ENCODE results near the gene PRKG2. TPM values are rescaled to one million over a fixed set of nuclear protein-coding genes. Genes with fewer than 3 reads are reported as not detected.

PRKG2 gene
- total and polyA plus RNA-seq, 10 of the 15 experiments (the other 5 are each of a cell fraction or from before 2014, with no cell fraction given): not detected

- TF ChIP-seq CUX1 (IDR thresholded peaks at IDR 0.05; ENCODE audit: insufficient replicate concordance, low read depth, low read length): no peak
- TF ChIP-seq SP1 (IDR thresholded peaks at IDR 0.05; ENCODE audit: low read depth, low read length): no peak
- no peak for TF ChIP-seq CBX5 (IDR thresholded peaks at IDR 0.05; ENCODE audit: low read depth)
- TF ChIP-seq SPI1 (IDR thresholded peaks at IDR 0.05; ENCODE audit: borderline replicate concordance, insufficient read depth, low read depth, low read length): no peak
- TF ChIP-seq NRF1 (conservative IDR thresholded peaks at IDR 0.05; ENCODE audit: low read depth, low read length): no peak
- TF ChIP-seq CREB1 (IDR thresholded peaks at IDR 0.05; ENCODE audit: low read depth): no peak
- TF ChIP-seq CBX3 (IDR thresholded peaks at IDR 0.05; ENCODE audit: borderline replicate concordance, low read depth): no peak
Measured at GRCh38 chr4:81131563-81131962, 83.5 kb downstream of the PRKG2 start (continued).

GRCh38 chr4:81131066-81131465, 84.0 kb downstream of the PRKG2 start:
- H3K4me3 ChIP-seq: no peak overlapping the region
- 15% methylated on average over 4 of the region's 4 CpGs for WGBS (ENCODE audit: insufficient coverage, insufficient replicate concordance, low lambda C conversion rate, missing lambda C conversion rate)
- TF ChIP-seq WRNIP1 (IDR thresholded peaks at IDR 0.05; ENCODE audit: borderline replicate concordance, low read depth, low read length) (no peak), MEF2B (IDR thresholded peaks at IDR 0.05; ENCODE audit: partially characterized antibody, poor library complexity, severe bottlenecking) (no peak), DPF2 (IDR thresholded peaks at IDR 0.05) (no peak), ZNF622 (IDR thresholded peaks at IDR 0.05) (no peak), KDM1A (IDR thresholded peaks at IDR 0.05; ENCODE audit: borderline replicate concordance) (no peak), MLLT1 (IDR thresholded peaks at IDR 0.05) (no peak), SREBF2 (IDR thresholded peaks at IDR 0.05; ENCODE audit: low read length) (no peak), POLR2A (IDR thresholded peaks at IDR 0.05; ENCODE audit: low read depth, low read length) (no peak), RELB (IDR thresholded peaks at IDR 0.05; ENCODE audit: low read depth) (no peak)

More at GRCh38 chr4:81131066-81131465, 84.0 kb downstream of the PRKG2 start:
- no TSS peak for BruUV-seq (replicated peaks)
- in situ Hi-C loops (cut with MboI) (no loop called here), intact Hi-C loops (cut with micrococcal nuclease; ENCODE audit: unreplicated experiment) (no loop called here)
- DNase-seq (ENCODE audit: low read depth, low spot score) (no peak), FAIRE-seq (no peak), ATAC-seq (no peak)
- no peaks in the 10 kb centered on the region for H4K20me1 ChIP-seq (ENCODE audit: control insufficient read depth, insufficient read depth)
- SMC1A ChIA-PET (ENCODE audit: uncharacterized antibody, unreplicated experiment): interaction anchor here (1.2 kb wide), 1 partner anchor 48 kb away, joined by 3 read pairs; no protein-coding TSS in a partner anchor
- H3K36me3 ChIP-seq (ENCODE audit: control insufficient read depth in 2 of 2, insufficient read depth in 2 of 2, low read length in 1 of 2): no peaks in the 10 kb centered on the region
- H3K9me3 ChIP-seq (replicated peaks; ENCODE audit: control insufficient read depth, insufficient read depth, low read length): no peaks in the 10 kb centered on the region
- no peaks in the 10 kb centered on the region for H3K4me1 ChIP-seq (ENCODE audit: control insufficient read depth, insufficient read depth, low read length)
- no peak overlapping the region for H3K9ac ChIP-seq (ENCODE audit: control insufficient read depth, insufficient read depth, low read length)
- no peaks in the 10 kb centered on the region for H3K79me2 ChIP-seq (ENCODE audit: control insufficient read depth, insufficient read depth, low read length)
- no peaks in the 10 kb centered on the region for H3K27me3 ChIP-seq (replicated peaks in 1 of 2; ENCODE audit: control insufficient read depth in 2 of 2, insufficient read depth in 2 of 2, low read length in 1 of 2)
- POLR2A ChIA-PET: no interaction called here
- CTCF ChIA-PET: no interaction called here
- no peak overlapping the region for H2AFZ ChIP-seq (ENCODE audit: control insufficient read depth, low read depth, low read length)
- no peak overlapping the region for H3K4me2 ChIP-seq (ENCODE audit: control insufficient read depth, insufficient read depth)
- H3K27ac ChIP-seq (ENCODE audit: control insufficient read depth, insufficient read depth): no peak overlapping the region
- RAD21 ChIA-PET (ENCODE audit: unreplicated experiment): no interaction called here
